ENCODE results near the gene CACFD1. TPM values are rescaled to one million over a fixed set of nuclear protein-coding genes. Genes with fewer than 3 reads are reported as not detected.
A peak's percentile ranks its signal among the peaks of the same experiment; 100 is the strongest.

Gene CACFD1
- total and polyA plus RNA-seq, 2 of the 13 experiments (the other 11 are each of a cell fraction or from before 2014, with no cell fraction given): 13.8 to 14.6 TPM

- H3K4me3 ChIP-seq (replicated peaks in 1 of 3; ENCODE audit: insufficient read depth in 1 of 3, low read depth in 2 of 3, low read length in 3 of 3): peak within 1 kb of the TSS; percentile 36 to 61 (median 46)
- peak; percentile 69 for ATAC-seq
- peak within 1 kb of the TSS; percentile 15 for H2AFZ ChIP-seq (ENCODE audit: low read length)
- ChIA-PET POLR2A (interaction anchor here (1.0 to 2.4 kb wide), 7 partner anchors 15 to 74 kb away, joined by 3 to 12 read pairs (median 4); partner anchors contain the start of genes CACFD1, MED22, RPL7A and SLC2A6), CTCF (ENCODE audit: low intra/inter-chr PET ratio, low total read pairs) (interaction anchor here (0.8 to 1.5 kb wide), 2 partner anchors 15 to 62 kb away, joined by 4 to 6 read pairs; no protein-coding TSS in a partner anchor)
- no peaks in the 10 kb centered on the region for H3K9me3 ChIP-seq (ENCODE audit: low read length)
- peak; percentile 74 for DNase-seq (ENCODE audit: low spot score)
- peaks cover 8% of the 10 kb centered on the region for H3K79me2 ChIP-seq (ENCODE audit: insufficient read depth, low read length)
- intact Hi-C loops (cut with micrococcal nuclease; ENCODE audit: unreplicated experiment) (no loop called here), in situ Hi-C loops (cut with HindIII; ENCODE audit: extremely low pct_ligation_motif_present, low pct_unique_long_range_greater_than_20kb) (no loop called here)
- H3K36me3 ChIP-seq (replicated peaks in 1 of 2; ENCODE audit: control insufficient read depth in 1 of 2, insufficient read depth in 2 of 2, low read length in 2 of 2): no peaks in the 10 kb centered on the region
- H4K20me1 ChIP-seq (ENCODE audit: insufficient read depth, low read length): no peaks in the 10 kb centered on the region
- no TSS peak for BruUV-seq (replicated peaks)
- H3K27ac ChIP-seq (ENCODE audit: extremely low read length, insufficient read depth, low read length): peak within 1 kb of the TSS; percentile 54
- 4% methylated on average over 5 of the region's 23 CpGs for WGBS (ENCODE audit: low lambda C conversion rate)
- FAIRE-seq: peak; percentile 90
- peaks cover 69% of the 10 kb centered on the region for H3K4me1 ChIP-seq (ENCODE audit: insufficient read depth, low read length)
- peak within 1 kb of the TSS; percentile 45 for H3K9ac ChIP-seq (ENCODE audit: insufficient read depth, low read depth, low read length)
- H3K27me3 ChIP-seq (ENCODE audit: control insufficient read depth in 1 of 2, insufficient read depth in 2 of 2, low read length in 2 of 2): no peaks in the 10 kb centered on the region; a peak in 1 of 5 replicates
- H3K4me2 ChIP-seq (ENCODE audit: low read depth, low read length): peak within 1 kb of the TSS; percentile 93
- TF ChIP-seq ISX (CRISPR knock-in tag; conservative IDR thresholded peaks at IDR 0.05) (no peak), NONO (IDR thresholded peaks at IDR 0.05) (no peak), NONO (CRISPR knock-in tag; conservative IDR thresholded peaks at IDR 0.05) (0 out of 2 replicates have a peak, but pooled peaks have one; percentile 60), DBP (CRISPR knock-in tag; IDR thresholded peaks at IDR 0.05; ENCODE audit: not compliant biosample characterization) (no peak), POGZ (CRISPR knock-in tag; IDR thresholded peaks at IDR 0.05) (no peak), RARG (CRISPR knock-in tag; IDR thresholded peaks at IDR 0.05; ENCODE audit: low read depth) (no peak), ERF (CRISPR knock-in tag; IDR thresholded peaks at IDR 0.05) (no peak), KIAA2018 (CRISPR knock-in tag; IDR thresholded peaks at IDR 0.05; ENCODE audit: borderline replicate concordance) (no peak), ZFP91 (CRISPR knock-in tag; IDR thresholded peaks at IDR 0.05; ENCODE audit: borderline replicate concordance) (peak; percentile 59; the same call in 1 of the 2 replicates), ATF4 (CRISPR knock-in tag; IDR thresholded peaks at IDR 0.05) (0 out of 4 replicates have a peak, but pooled peaks of 1 of the 2 experiments have one; percentile 28)
Observed at GRCh38 chr9:133421615-133422542, 37.9 kb upstream of the CACFD1 start, which contains the start of gene ADAMTS13. Gene ADAMTS13, plus strand, starts transcription at chr9:133422367. Its CDS starts 77 bp downstream, at chr9:133422444.

All from HepG2 (cell line).